ENCODE data around the gene SAV1. TPM values are rescaled to one million over a fixed set of nuclear protein-coding genes. Genes with fewer than 3 reads are reported as not detected.

The SAV1 gene
- total and polyA plus RNA-seq, 2 of the 4 experiments (the other 2 are of a cell fraction), result 17.0 to 18.8 TPM

- Histone ChIP-seq H4K5ac (ENCODE audit: low read depth, low read length) (no peak overlapping the region), H3K18ac (ENCODE audit: low read depth, low read length) (no peak overlapping the region), H3K36me3 (ENCODE audit: control insufficient read depth, insufficient read depth, low read length) (peaks cover 1% of the 10 kb centered on the region; the same call in 1 of the 2 replicates), H3K4me1 (ENCODE audit: control insufficient read depth, insufficient read depth, low read length) (no peaks in the 10 kb centered on the region), H3K4me2 (ENCODE audit: low read depth, low read length) (no peak overlapping the region), H3K9ac (ENCODE audit: low read depth, low read length) (no peak overlapping the region), H3K27ac (ENCODE audit: insufficient read depth, low read length) (no peak overlapping the region), H3K23ac (ENCODE audit: low read depth, low read length) (no peak overlapping the region), H2BK120ac (ENCODE audit: low read depth, low read length) (no peak overlapping the region), H4K8ac (ENCODE audit: low read depth in 2 of 2, low read length in 2 of 2) (no peak overlapping the region), H3K9me1 (ENCODE audit: insufficient read depth, low read length) (no peaks in the 10 kb centered on the region), H4K91ac (ENCODE audit: insufficient read depth, low read depth, low read length) (no peak overlapping the region), H2BK20ac (ENCODE audit: low read depth, low read length) (no peak overlapping the region), H3K56ac (ENCODE audit: extremely low read depth, insufficient read depth, low read length) (no peak overlapping the region), H3K4ac (ENCODE audit: low read depth, low read length) (no peak overlapping the region), H2AFZ (replicated peaks; ENCODE audit: low read length, poor library complexity) (no peak overlapping the region), H3K9me3 (ENCODE audit: control insufficient read depth, insufficient read depth, low read length) (no peaks in the 10 kb centered on the region), H4K20me1 (ENCODE audit: insufficient read depth, low read length) (no peaks in the 10 kb centered on the region), H3K27me3 (ENCODE audit: control insufficient read depth, insufficient read depth, low read length) (no peaks in the 10 kb centered on the region), H3K4me3 (ENCODE audit: insufficient read depth, low read depth, low read length) (no peak overlapping the region), H2BK15ac (ENCODE audit: low read depth, low read length) (no peak overlapping the region), H2AK9ac (replicated peaks; ENCODE audit: low read depth, low read length, poor library complexity) (no peak overlapping the region), H2BK5ac (ENCODE audit: low read depth, low read length, poor library complexity, severe bottlenecking) (no peak overlapping the region), H2AK5ac (ENCODE audit: low read depth, low read length) (no peak overlapping the region), H3K79me1 (ENCODE audit: low read depth in 1 of 2, low read length in 2 of 2) (0 out of 4 replicates have a peak, but pooled peaks cover 0 to under 1% of the 10 kb centered on the region in 2 experiments), H3K14ac (replicated peaks; ENCODE audit: low read depth, low read length) (no peak overlapping the region)
- TF ChIP-seq POLR2A (IDR thresholded peaks at IDR 0.05; ENCODE audit: low read depth, low read length) (no peak), CHD1 (IDR thresholded peaks at IDR 0.05; ENCODE audit: low read depth, low read length) (no peak), RFX5 (IDR thresholded peaks at IDR 0.05; ENCODE audit: low read depth, low read length) (no peak), MAZ (IDR thresholded peaks at IDR 0.05; ENCODE audit: borderline replicate concordance, low read depth, low read length) (no peak), CTCF (conservative IDR thresholded peaks at IDR 0.05; ENCODE audit: low read depth, low read length) (no peak), NFE2L2 (IDR thresholded peaks at IDR 0.05; ENCODE audit: low read depth, low read length) (no peak), MXI1 (IDR thresholded peaks at IDR 0.05; ENCODE audit: borderline replicate concordance, low read depth, low read length) (no peak), BHLHE40 (IDR thresholded peaks at IDR 0.05; ENCODE audit: low read depth, low read length) (no peak), SMC3 (IDR thresholded peaks at IDR 0.05; ENCODE audit: low read depth, low read length) (no peak), FOS (IDR thresholded peaks at IDR 0.05; ENCODE audit: low read depth, low read length) (no peak), ELK1 (IDR thresholded peaks at IDR 0.05; ENCODE audit: borderline replicate concordance, low read depth, low read length) (no peak), MAFK (IDR thresholded peaks at IDR 0.05; ENCODE audit: low read depth, low read length) (no peak), RCOR1 (IDR thresholded peaks at IDR 0.05; ENCODE audit: insufficient replicate concordance, low read length) (no peak), USF2 (IDR thresholded peaks at IDR 0.05; ENCODE audit: low read depth, low read length) (no peak), RAD21 (IDR thresholded peaks at IDR 0.05; ENCODE audit: low read length) (no peak), CEBPB (IDR thresholded peaks at IDR 0.05; ENCODE audit: low read depth, low read length) (no peak)
- POLR2A ChIA-PET (ENCODE audit: unreplicated experiment), result no interaction called here
- BruUV-seq (replicated peaks), result no TSS peak
- in situ Hi-C loops (cut with MboI; ENCODE audit: low sequenced_read_pairs), result no loop called here
- no peak for ATAC-seq (ENCODE audit: low read depth)
- intact Hi-C loops (cut with micrococcal nuclease), result no loop called here
- WGBS, 2 experiments (ENCODE audit: extremely low coverage in 2 of 2, insufficient read length in 1 of 2), result no CpG with 5 or more reads among the region's 1 CpG
- dilution Hi-C loops (cut with HindIII; ENCODE audit: low sequenced_read_pairs, unreplicated experiment), result no loop called here
- CTCF ChIA-PET, result no interaction called here
- DNase-seq, result no peak
Observed at GRCh38 chr14:50622978-50623377, 45.1 kb downstream of the SAV1 start.
